ENCODE results near the gene LTC4S. TPM values are rescaled to one million over a fixed set of nuclear protein-coding genes. Genes with fewer than 3 reads are reported as not detected.
"Not testable (repeated sequence)": the region's sequence is repeated elsewhere in the genome, so short reads cannot be mapped to it uniquely, and the experiment has no call there.

LTC4S gene
- total RNA-seq, 1 donor from 2014 or later, result 2.6 TPM

GRCh38 chr5:179832039-179832745 is 38.4 kb downstream of the LTC4S start:
- H3K27me3 Mint-ChIP-seq, result no peaks in the 10 kb centered on the region
- no peak overlapping the region for H3K4me3 Mint-ChIP-seq
- peaks cover 84% of the 10 kb centered on the region for H3K36me3 Mint-ChIP-seq (ENCODE audit: low read depth)
- no peaks in the 10 kb centered on the region for H3K9me3 Mint-ChIP-seq
- POLR2A ChIA-PET, result interaction anchor here (0.6 to 1.0 kb wide), 2 partner anchors 12 to 13 kb away, joined by 8 to 10 read pairs; no protein-coding TSS in a partner anchor
- ATAC-seq (ENCODE audit: low read depth), result no peak
- no peak overlapping the region for H3K27ac Mint-ChIP-seq
- no peak for DNase-seq
- CTCF ChIA-PET, result interaction anchor here (0.8 kb wide), 1 partner anchor 19 kb away, joined by 3 read pairs; no protein-coding TSS in a partner anchor
- TF ChIP-seq CTCF (IDR thresholded peaks at IDR 0.05), result no peak
- peaks cover 28% of the 10 kb centered on the region for H3K4me1 Mint-ChIP-seq
- intact Hi-C loops (cut with micrococcal nuclease), result no loop called here

GRCh38 chr5:179833056-179833708 is 39.4 kb downstream of the LTC4S start:
- CTCF ChIA-PET, result no interaction called here
- H3K4me3 Mint-ChIP-seq, result no peak overlapping the region

GRCh38 chr5:179833709-179834070 is 39.9 kb downstream of the LTC4S start:
- POLR2A ChIA-PET, result interaction anchor here (0.7 kb wide), 1 partner anchor 18 kb away, joined by 8 read pairs; no protein-coding TSS in a partner anchor
- Mint-ChIP-seq H3K4me3 (no peak overlapping the region), H3K36me3 (ENCODE audit: low read depth) (peaks cover 85% of the 10 kb centered on the region), H3K27ac (peak overlapping the region; percentile 18), H3K27me3 (no peaks in the 10 kb centered on the region), H3K9me3 (no peaks in the 10 kb centered on the region), H3K4me1 (peaks cover 19% of the 10 kb centered on the region)
- no peak for TF ChIP-seq CTCF (IDR thresholded peaks at IDR 0.05)
- no peak for DNase-seq
- ATAC-seq (ENCODE audit: low read depth), result no peak
- CTCF ChIA-PET, result no interaction called here
- intact Hi-C loops (cut with micrococcal nuclease), result no loop called here

More at GRCh38 chr5:179833056-179833708, 39.4 kb downstream of the LTC4S start:
- DNase-seq (no peak), ATAC-seq (ENCODE audit: low read depth) (no peak)
- H3K36me3 Mint-ChIP-seq (ENCODE audit: low read depth), result peaks cover 85% of the 10 kb centered on the region
- TF ChIP-seq CTCF (IDR thresholded peaks at IDR 0.05), result no peak
- H3K27ac Mint-ChIP-seq, result peak overlapping the region; percentile 18
- no peaks in the 10 kb centered on the region for H3K9me3 Mint-ChIP-seq
- intact Hi-C loops (cut with micrococcal nuclease), result no loop called here
- no peaks in the 10 kb centered on the region for H3K27me3 Mint-ChIP-seq
- peaks cover 19% of the 10 kb centered on the region for H3K4me1 Mint-ChIP-seq
- POLR2A ChIA-PET, result interaction anchor here (0.7 to 1.0 kb wide), 2 partner anchors 13 to 19 kb away, joined by 8 to 10 read pairs; no protein-coding TSS in a partner anchor

GRCh38 chr5:179834120-179834519 is 40.3 kb downstream of the LTC4S start:
- POLR2A ChIA-PET, result interaction anchor here (0.7 kb wide), 1 partner anchor 18 kb away, joined by 8 read pairs; no protein-coding TSS in a partner anchor
- intact Hi-C loops (cut with micrococcal nuclease), result no loop called here
- Mint-ChIP-seq H3K27ac (no peak overlapping the region), H3K36me3 (ENCODE audit: low read depth) (peaks cover 82% of the 10 kb centered on the region), H3K27me3 (no peaks in the 10 kb centered on the region), H3K9me3 (no peaks in the 10 kb centered on the region), H3K4me1 (peaks cover 15% of the 10 kb centered on the region), H3K4me3 (no peak overlapping the region)
- ATAC-seq (ENCODE audit: low read depth), result no peak
- DNase-seq, result no peak
- CTCF ChIA-PET, result no interaction called here
- TF ChIP-seq CTCF (IDR thresholded peaks at IDR 0.05), result no peak

- ATAC-seq (ENCODE audit: low read depth); H3K9me3 Mint-ChIP-seq; H3K27ac Mint-ChIP-seq; intact Hi-C loops (cut with micrococcal nuclease); DNase-seq; H3K27me3 Mint-ChIP-seq; POLR2A ChIA-PET; CTCF ChIA-PET; H3K4me3 Mint-ChIP-seq: not testable (repeated sequence)
- Mint-ChIP-seq H3K4me1 (peaks cover 15% of the 10 kb centered on the region), H3K36me3 (ENCODE audit: low read depth) (peaks cover 79% of the 10 kb centered on the region)
Observed at GRCh38 chr5:179834871-179835270, 41.1 kb downstream of the LTC4S start.
